K562 (cell line): ENCODE measurements around the gene NFIL3. TPM values are rescaled to one million over a fixed set of nuclear protein-coding genes. Genes with fewer than 3 reads are reported as not detected.

ENCODE experiments used
- ATAC-seq: fragments of 200-7000 bp; cut with Tn5 transposase; 3 replicates; pipeline ENCODE4 v1.9.1; 2020; ENCODE audit warnings: moderate library complexity
- BruUV-seq: library from RNA; stranded (reverse); fragments of 400-500 nt; replicated peaks from 2 replicates; lab custom pipeline; 2021; lab: Mats Ljungman, UMichigan
- CTCF ChIA-PET: fragments of 300-600 bp; formaldehyde crosslinking; extraction: SDS; loops from one replicate; lab custom pipeline; 2021; ENCODE audit warnings: low intra/inter-chr PET ratio; lab: Yijun Ruan, JAX
- POLR2A ChIA-PET: fragments of 300-600, 350-650 bp; sonication (Branson Sonifier 250); formaldehyde crosslinking; extraction: SDS; loops from one replicate; lab custom pipeline; 2021; ENCODE audit warnings: antibody characterized with exemption, inconsistent platforms; lab: Yijun Ruan, JAX
- DNase-seq, 4 experiments: peaks; one replicate each; pipeline versions ENCODE4 v3.0.0 to v3.0.0-alpha.2; 2011 to 2018; ENCODE audit warnings: low spot score in 3 of 4, mixed read lengths in 3 of 4; ENCODE audit errors: extremely low read depth in 1 of 4
- FAIRE-seq: peaks from 2 replicates; lab custom pipeline; 2011; peaks lifted over from hg19 to GRCh38; lab: Jason Lieb, UNC
- H2AFZ ChIP-seq: 2 replicates; pipeline ENCODE4 v1.6.0; 2011; ENCODE audit warnings: low read depth, low read length, control low read depth, inconsistent platforms
- H3K27ac ChIP-seq: fragments of 200-600 bp; 3 replicates; pipeline ENCODE4 v1.8.0; 2011; ENCODE audit warnings: low read depth, mild to moderate bottlenecking, control low read depth, inconsistent platforms, low read length, moderate library complexity, mixed read lengths; ENCODE audit errors: extremely low read depth
- H3K27me3 ChIP-seq, 2 experiments: fragments of 300-600 bp in 1 of 2; 2 replicates in 1 of 2; 3 replicates in 1 of 2; pipeline versions ENCODE4 v1.6.0 to v1.8.0; 2011; ENCODE audit warnings: inconsistent platforms in 2 of 2, low read length in 2 of 2, mild to moderate bottlenecking in 1 of 2, mixed read lengths in 1 of 2, moderate library complexity in 1 of 2; ENCODE audit not compliant: control insufficient read depth in 2 of 2, insufficient read depth in 2 of 2
- H3K36me3 ChIP-seq: fragments of 300-600 bp; 3 replicates; pipeline ENCODE4 v1.8.0; 2011; ENCODE audit warnings: mild to moderate bottlenecking, low read length, inconsistent platforms; ENCODE audit not compliant: control insufficient read depth, insufficient read depth
- H3K4me1 ChIP-seq, 2 experiments: fragments of 200-600 bp in 1 of 2; replicated peaks in 1 of 2; 2 replicates in 1 of 2; 3 replicates in 1 of 2; pipeline versions ENCODE4 v1.5.1 to v1.8.0; 2011; ENCODE audit warnings: inconsistent platforms in 2 of 2, low read length in 2 of 2, mild to moderate bottlenecking in 1 of 2, mixed read lengths in 1 of 2, moderate library complexity in 1 of 2; ENCODE audit not compliant: control insufficient read depth in 2 of 2, insufficient read depth in 2 of 2
- H3K4me2 ChIP-seq: 2 replicates; pipeline ENCODE4 v1.6.1; 2011; ENCODE audit warnings: low read length, control low read depth, inconsistent platforms, mixed read lengths; ENCODE audit not compliant: insufficient read depth
- H3K4me3 ChIP-seq: fragments of 200-600 bp; sonication (generic), shearing (Covaris generic); 2 replicates; pipeline ENCODE4 v1.5.1; 2016; ENCODE audit warnings: control low read depth, inconsistent platforms
- H3K79me2 ChIP-seq: fragments of 200-600 bp; 3 replicates; pipeline ENCODE4 v1.8.0; 2011; ENCODE audit warnings: low read length, inconsistent platforms; ENCODE audit not compliant: control insufficient read depth, insufficient read depth
- H3K9ac ChIP-seq, 2 experiments: 2 replicates each; pipeline versions ENCODE4 v1.6.0 to v1.6.1; 2011; ENCODE audit warnings: low read depth in 2 of 2, low read length in 2 of 2, control low read depth in 1 of 2, inconsistent platforms in 1 of 2, mild to moderate bottlenecking in 1 of 2, mixed read lengths in 1 of 2; ENCODE audit not compliant: insufficient read depth in 1 of 2
- H3K9me1 ChIP-seq: one replicate; pipeline ENCODE4 v1.6.0; 2011; ENCODE audit warnings: inconsistent platforms, mild to moderate bottlenecking, low read length, moderate library complexity; ENCODE audit not compliant: control insufficient read depth, insufficient read depth
- H3K9me3 ChIP-seq: replicated peaks from 2 replicates; pipeline ENCODE4 v1.5.1; 2011; ENCODE audit warnings: low read depth, low read length, inconsistent platforms; ENCODE audit not compliant: control insufficient read depth, insufficient read depth
- H4K20me1 ChIP-seq: replicated peaks from 2 replicates; pipeline ENCODE4 v1.6.1; 2011; ENCODE audit warnings: low read length, inconsistent platforms, mixed read lengths; ENCODE audit not compliant: control insufficient read depth, insufficient read depth
- ESRRB ChIP-seq: fragments of 250-450 bp; sonication (Bioruptor Pico); IDR thresholded peaks from 2 replicates; pipeline ENCODE4 v1.5.0; 2020; ENCODE audit warnings: mild to moderate bottlenecking, moderate library complexity, borderline replicate concordance
- ETV6 ChIP-seq, 3 experiments: fragments of 150-350 bp in 1 of 3; sonication (generic) in 1 of 3; formaldehyde crosslinking in 1 of 3; IDR thresholded peaks; 2 replicates each; pipeline versions ENCODE4 v1.6.1 to v1.8.0; 2014 to 2022; ENCODE audit warnings: borderline replicate concordance in 2 of 3, low read depth in 2 of 3, antibody characterized with exemption in 1 of 3, low read length in 1 of 3, mild to moderate bottlenecking in 1 of 3, missing genetic modification reagents in 1 of 3
- EWSR1 ChIP-seq: fragments of 450-650 bp; IDR thresholded peaks from 2 replicates; pipeline ENCODE4 v1.6.1; 2018; ENCODE audit warnings: borderline replicate concordance, mild to moderate bottlenecking, low read depth, moderate library complexity; ENCODE audit not compliant: partially characterized antibody
- FUS ChIP-seq: fragments of 200-400 bp; formaldehyde crosslinking; optimal IDR thresholded peaks from 2 replicates; pipeline ENCODE3; 2017; ENCODE audit warnings: low read depth, low read length
- MEF2A ChIP-seq: IDR thresholded peaks from 2 replicates; pipeline ENCODE4 v1.6.1; 2011; ENCODE audit warnings: low read depth, mild to moderate bottlenecking, low read length, moderate library complexity; ENCODE audit not compliant: control insufficient read depth
- PCBP2 ChIP-seq: fragments of 200-400 bp; formaldehyde crosslinking; IDR thresholded peaks from 2 replicates; pipeline ENCODE4 v1.6.1; 2018; ENCODE audit warnings: low read length, low read depth, mild to moderate bottlenecking, moderate library complexity; ENCODE audit not compliant: poor library complexity, severe bottlenecking
- PHTF2 ChIP-seq: fragments of 250-450 bp; sonication (Bioruptor Pico); IDR thresholded peaks from 2 replicates; pipeline ENCODE4 v1.5.0; 2021; ENCODE audit warnings: mild to moderate bottlenecking
- PREB ChIP-seq: sonication (generic); formaldehyde crosslinking; IDR thresholded peaks from 2 replicates; pipeline ENCODE4 v1.8.1; 2023; ENCODE audit warnings: mild to moderate bottlenecking, missing genetic modification reagents
- RAD21 ChIP-seq, 2 experiments: fragments of 250-450 bp in 1 of 2; fragments of 450-650 bp in 1 of 2; sonication (Bioruptor Pico) in 1 of 2; formaldehyde crosslinking in 1 of 2; IDR thresholded peaks in 1 of 2; conservative IDR thresholded peaks in 1 of 2; 2 replicates each; pipeline versions ENCODE4 v1.4.0 to v1.8.0; 2020 to 2022; ENCODE audit warnings: mild to moderate bottlenecking in 2 of 2, moderate library complexity in 1 of 2
- RB1 ChIP-seq: fragments of 450-650 bp; IDR thresholded peaks from 2 replicates; pipeline ENCODE4 v1.6.1; 2017; ENCODE audit warnings: low read depth, mild to moderate bottlenecking
- SMAD2 ChIP-seq: fragments of 150-350 bp; IDR thresholded peaks from 2 replicates; pipeline ENCODE4 v1.6.1; 2014; ENCODE audit warnings: low read depth, mild to moderate bottlenecking, low read length
- SRF ChIP-seq, 2 experiments: fragments of 250-450, 450-650 bp in 1 of 2; sonication (Bioruptor Pico) in 1 of 2; sonication (generic) in 1 of 2; formaldehyde crosslinking; IDR thresholded peaks; 2 replicates each; pipeline versions ENCODE4 v1.5.0 to v1.5.1; 2020 to 2022; ENCODE audit warnings: mild to moderate bottlenecking in 1 of 2, missing genetic modification reagents in 1 of 2
- YBX1 ChIP-seq: fragments of 450-650 bp; IDR thresholded peaks from 2 replicates; pipeline ENCODE4 v1.7.1; 2016; ENCODE audit warnings: mild to moderate bottlenecking
- ZBTB7A ChIP-seq: IDR thresholded peaks from 2 replicates; pipeline ENCODE4 v1.6.1; 2011; ENCODE audit warnings: low read depth, mild to moderate bottlenecking, low read length, moderate library complexity, borderline replicate concordance; ENCODE audit not compliant: control insufficient read depth
- WGBS: fragments of 100-300 bp; shearing (Covaris generic); methylation state at CpG from one replicate; pipeline ENCODE4 v1.1.6; 2016; ENCODE audit warnings: low coverage, mixed read lengths; ENCODE audit not compliant: insufficient coverage; ENCODE audit errors: missing lambda C conversion rate; 5-methylcytosine and 5-hydroxymethylcytosine counted together
- in situ Hi-C: fragments of 300-500 bp; cut with MboI; formaldehyde crosslinking; loops from 4 replicates; pipeline ENCODE4 v1.15.0; 2018; ENCODE audit warnings: inconsistent platforms, mixed read lengths
- intact Hi-C: fragments of 100-400 bp; cut with micrococcal nuclease; formaldehyde crosslinking; loops from 2 replicates; pipeline ENCODE4 v1.14.2; 2022
- polyA plus RNA-seq, 8 experiments: library from polyadenylated mRNA; depleted of rRNA in 4 of 8; stranded (reverse) in 5 of 8; unstranded in 3 of 8; fragments of >200 nt; fragmentation: Nextera tagmentation in 2 of 8; fragmentation: Illumina TruSeq in 1 of 8; extraction: Ambion mirVana in 2 of 8; extraction: Trizol in 1 of 8; gene quantifications; 2 replicates each; pipeline versions ENCODE4 v1.2.1 to v1.2.3, GENCODE V29; 2011 to 2014; ENCODE audit warnings: inconsistent platforms in 1 of 8, missing spikeins in 1 of 8
- total RNA-seq, 7 experiments: library from RNA; depleted of rRNA in 6 of 7; stranded (reverse); fragments of >200 nt in 6 of 7; fragmentation: Illumina TruSeq in 2 of 7; extraction: Trizol in 2 of 7; gene quantifications; 2 replicates each; pipeline versions ENCODE4 v1.2.1 to v1.2.3, GENCODE V29; 2011 to 2021; ENCODE audit warnings: low replicate concordance in 1 of 7
- TF ChIP-seq, protein P1 (sequence below): fragments of 250-450 bp; sonication (Bioruptor Pico); IDR thresholded peaks from 2 replicates; pipeline ENCODE4 v1.8.0; 2022; ENCODE audit warnings: moderate library complexity, mild to moderate bottlenecking, inconsistent platforms

Gene NFIL3
- total and polyA plus RNA-seq, 9 of the 15 experiments (the other 6 are each of a cell fraction or from before 2014, with no cell fraction given): 3.2 to 16.1 (median 9.3) TPM

DNA sequence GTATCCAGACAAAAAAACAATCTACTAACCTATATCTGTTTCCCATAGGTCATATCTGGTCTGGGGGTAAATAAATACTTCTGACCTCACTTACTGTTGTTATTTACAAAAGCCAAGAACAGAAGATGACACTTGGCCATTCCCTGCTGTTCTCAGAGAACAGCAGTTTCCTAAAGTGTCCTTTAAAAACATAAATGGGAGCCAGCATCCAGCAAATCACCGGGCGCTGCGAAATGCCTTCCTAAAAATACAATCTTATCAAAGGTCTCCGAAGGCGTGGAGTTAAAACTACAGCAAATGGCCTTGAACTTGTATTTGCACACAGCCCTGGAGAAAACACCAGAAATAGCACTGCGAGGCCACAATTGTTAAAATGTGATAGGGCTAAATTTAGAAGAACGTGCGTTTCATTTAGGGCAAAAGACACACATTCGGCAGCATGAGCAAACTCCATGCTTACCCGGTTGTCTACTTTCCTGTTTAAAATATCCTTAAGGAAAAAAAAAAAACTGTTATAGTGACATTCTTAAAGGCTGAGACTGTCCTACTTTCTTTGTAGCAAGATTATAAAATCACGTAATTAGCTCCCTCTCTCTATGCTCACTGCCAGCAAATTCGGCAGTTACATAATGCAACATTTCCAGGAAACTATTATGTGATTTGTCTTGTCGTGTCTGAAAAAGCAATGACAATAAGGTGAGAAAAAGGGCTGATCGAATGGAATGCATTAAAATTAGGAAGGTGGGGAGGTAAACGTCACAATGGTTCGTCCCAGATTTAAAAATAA lies 1.5 kb downstream of the NFIL3 start:
- H3K9me1 ChIP-seq: peaks cover 3% of the 10 kb centered on the region
- H3K79me2 ChIP-seq: peaks cover 61% of the 10 kb centered on the region
- peak overlapping the region; percentile 77 for H3K4me3 ChIP-seq
- DNase-seq (peak in 1 of 4 experiments; percentile 26), FAIRE-seq (peak; percentile 69), ATAC-seq (no peak)
- peaks cover 19 to 38% of the 10 kb centered on the region in 2 experiments for H3K4me1 ChIP-seq
- in situ Hi-C loops: loop anchor here (5.0 kb wide), 1 partner anchor 60 kb away; the partner anchor contains the start of gene AUH
- no peaks in the 10 kb centered on the region for H3K9me3 ChIP-seq
- peak overlapping the region; percentile 28 for H2AFZ ChIP-seq
- CTCF ChIA-PET: no interaction called here
- H3K4me2 ChIP-seq: peak overlapping the region; percentile 95
- 2% methylated on average over 16 of the region's 16 CpGs for WGBS
- intact Hi-C loops: loop anchor here (5.0 to 10.0 kb wide), 4 partner anchors 80 to 257 kb away; no protein-coding TSS in a partner anchor
- BruUV-seq: no TSS peak
- peak overlapping the region; percentile 70; the same call in 2 of the 3 replicates for H3K27ac ChIP-seq
- H3K9ac ChIP-seq: peak overlapping the region in 1 of 2 experiments; percentile 70; a peak in 3 of 4 replicates
- H4K20me1 ChIP-seq: peaks cover 10% of the 10 kb centered on the region; the same call in 1 of the 2 replicates
- H3K36me3 ChIP-seq: 0 out of 3 replicates have a peak, but pooled peaks cover 4% of the 10 kb centered on the region
- peaks cover 3 to 8% of the 10 kb centered on the region in 2 experiments; a peak in 2 of 5 replicates for H3K27me3 ChIP-seq
- POLR2A ChIA-PET: interaction anchor here (0.7 to 1.0 kb wide), 2 partner anchors 15 to 19 kb away, joined by 3 read pairs; no protein-coding TSS in a partner anchor
- TF ChIP-seq MEF2A (peak; percentile 22; the same call in 1 of the 2 replicates), ZBTB7A (no peak), PHTF2 (CRISPR knock-in tag) (no peak), ETV6 (IDR thresholded peaks at IDR 0.05; ENCODE audit: borderline replicate concordance in 1 of 2, low read depth in 2 of 2, low read length in 1 of 2) (no peak), ETV6 (CRISPR knock-in tag; IDR thresholded peaks at IDR 0.05; ENCODE audit: borderline replicate concordance) (no peak), SMAD2 (no peak), PCBP2 (no peak), PREB (CRISPR knock-in tag) (no peak), YBX1 (no peak), EWSR1 (no peak), RAD21 (CRISPR knock-in tag; conservative IDR thresholded peaks at IDR 0.05 in 1 of 2, IDR thresholded peaks at IDR 0.05 in 1 of 2) (no peak), RB1 (no peak), ESRRB (CRISPR knock-in tag) (no peak), FUS (no peak), SRF (CRISPR knock-in tag; IDR thresholded peaks at IDR 0.05) (no peak)
- TF ChIP-seq, protein P1, sequence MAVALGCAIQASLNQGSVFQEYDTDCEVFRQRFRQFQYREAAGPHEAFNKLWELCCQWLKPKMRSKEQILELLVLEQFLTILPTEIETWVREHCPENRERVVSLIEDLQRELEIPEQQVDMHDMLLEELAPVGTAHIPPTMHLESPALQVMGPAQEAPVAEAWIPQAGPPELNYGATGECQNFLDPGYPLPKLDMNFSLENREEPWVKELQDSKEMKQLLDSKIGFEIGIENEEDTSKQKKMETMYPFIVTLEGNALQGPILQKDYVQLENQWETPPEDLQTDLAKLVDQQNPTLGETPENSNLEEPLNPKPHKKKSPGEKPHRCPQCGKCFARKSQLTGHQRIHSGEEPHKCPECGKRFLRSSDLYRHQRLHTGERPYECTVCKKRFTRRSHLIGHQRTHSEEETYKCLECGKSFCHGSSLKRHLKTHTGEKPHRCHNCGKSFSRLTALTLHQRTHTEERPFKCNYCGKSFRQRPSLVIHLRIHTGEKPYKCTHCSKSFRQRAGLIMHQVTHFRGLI: no peak
